HT-29 (cell line): ENCODE results near the gene ACYP2. TPM values are rescaled to one million over a fixed set of nuclear protein-coding genes. Genes with fewer than 3 reads are reported as not detected.
"Not testable (repeated sequence)": the region's sequence is repeated elsewhere in the genome, so short reads cannot be mapped to it uniquely, and the experiment has no call there.

Source experiments
- DNase-seq: peaks from one replicate; pipeline ENCODE4 v3.0.0-alpha.2; 2015; ENCODE audit warnings: low spot score
- total RNA-seq: library from RNA; depleted of rRNA; stranded (reverse); fragments of >200 nt; shearing (Covaris generic); gene quantifications from 2 replicates; pipeline ENCODE4 v1.2.3, GENCODE V29; 2014

The ACYP2 gene
- total RNA-seq, 1 experiment from 2014 or later: 8.4 TPM

DNA sequence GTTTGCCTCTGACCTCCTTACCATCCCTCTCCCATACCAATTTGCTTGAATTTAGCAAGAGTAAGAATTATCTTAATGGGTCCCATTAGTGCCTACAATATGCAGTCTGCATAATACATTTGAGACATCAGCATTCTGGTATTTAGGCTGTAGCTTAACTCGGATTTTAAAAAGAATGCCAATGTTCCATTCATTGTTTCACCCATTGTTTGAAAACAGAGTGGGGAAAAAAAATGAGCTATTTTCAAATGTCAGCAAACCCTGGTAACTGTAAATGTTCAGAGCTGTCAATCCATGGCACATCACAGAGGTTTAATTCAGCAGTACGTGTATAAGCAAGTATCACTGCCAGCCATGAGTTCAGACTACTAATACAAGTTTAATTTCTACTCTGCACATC is 202.6 kb downstream of the ACYP2 start:
- no peak for DNase-seq

GRCh38 chr2:54318821-54319220 is 203.4 kb downstream of the ACYP2 start:
- DNase-seq: no peak

DNA sequence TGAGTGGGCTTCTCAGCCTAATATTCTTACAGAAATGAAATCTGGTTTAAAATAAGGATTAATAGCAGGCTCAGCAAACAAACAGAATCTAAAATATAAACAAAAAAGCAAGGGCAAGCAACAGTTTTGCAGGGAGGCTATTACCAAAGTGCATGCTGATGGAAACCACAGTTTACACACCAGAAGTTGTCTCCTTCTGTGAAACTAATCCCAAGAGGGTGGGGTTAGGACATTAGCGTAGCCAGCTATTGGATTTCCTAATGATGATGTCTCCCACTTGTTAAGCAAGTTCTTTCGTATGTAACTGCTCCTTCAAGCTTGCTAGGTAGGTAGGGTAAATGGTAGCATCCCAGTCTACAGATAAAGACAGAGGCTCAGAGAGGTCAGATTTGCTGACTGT is 205.6 kb downstream of the ACYP2 start:
- no peak for DNase-seq

GRCh38 chr2:54324517-54324916 is 209.1 kb downstream of the ACYP2 start:
- not testable (repeated sequence) for DNase-seq

DNA sequence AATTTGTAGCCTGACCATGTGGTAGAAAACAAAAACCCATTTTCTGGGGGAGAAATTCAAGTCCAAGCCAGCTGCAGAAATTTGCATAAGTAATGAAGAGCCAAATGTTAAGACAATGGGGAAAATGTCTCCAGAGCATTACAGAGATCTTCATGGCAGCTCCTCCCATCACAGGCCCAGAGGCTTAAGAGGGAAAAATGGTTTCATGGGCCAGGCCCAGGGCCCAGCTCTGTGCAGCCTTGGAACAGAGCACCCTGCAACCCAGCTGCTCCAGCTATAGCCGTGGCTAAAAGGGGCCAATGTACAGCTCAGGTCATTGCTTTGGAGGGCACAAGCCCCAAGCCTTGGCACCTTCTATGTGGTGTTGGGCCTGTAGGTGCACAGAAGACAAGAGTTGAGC is 209.7 kb downstream of the ACYP2 start:
- no peak for DNase-seq

DNA sequence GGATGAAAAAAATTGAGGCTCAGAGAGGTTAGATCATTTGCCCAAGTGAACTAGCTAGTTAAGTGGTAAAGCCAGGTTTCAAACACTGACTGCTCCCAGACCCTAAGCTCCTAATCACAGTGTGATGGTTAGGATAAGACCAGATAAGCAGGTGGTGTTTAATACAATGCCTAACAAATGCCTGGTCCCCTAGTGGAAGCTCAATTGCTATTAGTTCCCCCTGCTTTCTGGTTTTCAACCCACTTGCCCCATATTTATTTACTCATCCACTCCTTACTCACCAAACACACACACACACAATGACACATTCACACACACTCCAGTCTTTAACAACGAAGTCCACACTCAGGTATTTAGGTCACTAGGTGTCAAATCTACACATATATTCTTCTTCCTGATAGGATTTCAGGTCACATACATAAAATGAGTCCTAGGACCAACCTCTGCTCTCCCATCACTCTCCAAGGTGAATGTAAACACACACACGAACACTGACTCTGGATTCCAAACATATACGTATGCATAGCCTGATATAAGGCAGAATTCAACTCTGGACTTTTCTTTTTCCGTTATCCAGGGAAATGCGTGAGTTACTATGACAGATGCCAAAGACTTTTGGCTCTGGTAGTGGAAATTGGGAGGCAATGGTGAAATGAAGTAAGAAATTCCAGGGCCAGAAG is 214.2 kb downstream of the ACYP2 start:
- DNase-seq: peak; percentile 32

DNA sequence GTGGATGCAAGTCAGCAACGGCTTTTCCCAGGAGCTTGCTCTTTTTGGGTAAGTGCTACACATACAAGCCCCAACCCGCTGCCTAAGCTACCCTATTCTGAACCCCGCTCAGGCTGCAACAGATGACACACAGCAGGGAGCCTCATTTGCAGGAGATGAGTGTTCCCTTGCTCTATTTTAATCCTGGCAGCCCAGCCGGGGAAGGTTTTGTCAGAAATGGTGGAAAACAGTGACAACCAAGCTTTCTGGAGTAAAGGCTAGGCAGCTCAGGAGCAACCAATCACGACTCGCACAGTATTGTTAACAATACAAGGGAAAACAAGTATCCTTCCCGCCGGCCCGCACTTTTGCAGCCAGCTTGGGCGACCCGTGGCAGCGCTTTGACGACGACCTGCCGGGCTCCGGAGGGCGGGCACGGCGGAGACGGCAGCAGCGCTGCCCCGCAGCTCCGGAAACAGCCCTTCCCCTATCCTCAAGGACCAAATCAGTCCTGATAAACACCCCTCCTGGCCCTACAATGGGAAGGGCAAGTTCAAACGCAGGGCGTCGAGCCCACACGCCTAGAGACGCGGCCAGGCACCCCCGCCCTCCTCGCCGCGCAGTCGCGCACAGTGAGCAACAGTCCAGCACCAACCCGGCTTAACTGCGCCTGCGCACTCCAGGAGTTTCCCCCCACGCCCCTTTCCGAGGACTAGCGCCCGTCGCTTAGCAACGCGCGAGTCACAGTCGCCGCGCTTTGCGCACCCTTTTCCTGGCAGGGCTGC is 214.9 kb downstream of the ACYP2 start:
- DNase-seq: peak; percentile 98

DNA sequence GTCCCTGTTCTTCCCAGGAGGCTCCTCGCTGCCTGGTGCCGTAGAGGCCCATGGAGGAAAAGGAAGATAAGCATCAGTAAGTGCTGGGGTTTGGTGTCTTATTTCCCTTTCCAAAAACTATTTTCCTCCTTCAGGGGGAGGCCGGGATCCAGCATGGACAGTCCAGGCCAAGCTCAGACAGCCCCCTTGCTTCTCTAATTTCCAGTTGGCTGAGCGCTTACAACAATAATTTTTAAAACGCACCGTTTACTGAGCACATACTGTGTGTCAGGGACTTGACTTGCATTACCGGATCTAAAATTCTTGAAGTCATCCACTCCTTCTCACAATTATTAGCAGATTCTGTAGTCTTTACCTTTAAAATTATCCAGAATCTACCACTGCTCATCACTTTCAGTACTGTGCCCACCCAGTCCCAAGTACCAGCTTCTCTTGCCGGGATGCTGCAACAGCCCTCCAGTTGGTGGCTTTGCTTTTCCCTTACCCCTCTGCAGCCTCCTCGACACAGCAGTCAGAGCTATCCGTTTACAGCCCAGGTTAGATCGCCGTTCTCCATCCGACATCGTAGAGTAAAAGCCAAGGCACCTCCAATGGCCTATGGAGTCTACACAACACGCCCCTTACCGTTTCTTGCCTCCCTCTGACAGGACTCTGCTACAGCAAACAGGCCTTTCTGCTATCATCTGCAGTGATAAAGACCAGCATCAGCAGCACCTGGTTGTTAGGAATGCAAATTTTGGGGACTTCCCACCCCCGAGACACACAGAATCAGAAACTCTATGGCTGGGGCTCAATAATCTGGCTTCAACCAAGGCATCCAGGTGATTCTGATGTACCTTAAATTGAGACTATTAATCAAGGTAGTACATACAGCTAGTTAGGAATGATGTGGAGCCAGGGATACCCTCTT is 215.8 kb downstream of the ACYP2 start:
- no peak for DNase-seq

GRCh38 chr2:54332386-54332785 is 217.0 kb downstream of the ACYP2 start:
- no peak for DNase-seq

GRCh38 chr2:54336136-54336976 is 220.9 kb downstream of the ACYP2 start:
- DNase-seq: no peak

GRCh38 chr2:54336977-54337255 is 221.5 kb downstream of the ACYP2 start:
- no peak for DNase-seq

DNA sequence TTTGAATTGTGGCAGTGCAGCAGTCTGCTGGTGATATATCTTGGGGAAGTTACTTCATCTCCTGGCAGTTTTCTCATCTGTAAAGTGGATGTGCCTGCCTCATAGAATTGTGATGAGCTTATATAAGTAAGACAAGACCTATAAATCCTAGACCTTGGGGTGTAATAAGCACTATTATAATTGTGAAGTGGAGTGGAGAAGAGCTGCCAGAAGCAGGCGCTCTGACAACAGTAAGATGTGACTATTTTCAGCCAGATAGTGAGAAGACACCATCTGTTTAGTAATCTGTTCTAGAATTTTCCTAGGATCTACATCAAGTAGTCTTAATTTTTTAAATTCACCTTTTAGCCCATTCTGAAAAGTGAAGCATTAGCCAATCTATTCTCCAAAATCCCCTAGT is 226.2 kb downstream of the ACYP2 start:
- DNase-seq: no peak

- no peak for DNase-seq
These were observed 227.2 kb downstream of the ACYP2 start for GRCh38 chr2:54342603-54343002.

GRCh38 chr2:54347622-54348021 is 232.2 kb downstream of the ACYP2 start:
- DNase-seq: no peak

DNA sequence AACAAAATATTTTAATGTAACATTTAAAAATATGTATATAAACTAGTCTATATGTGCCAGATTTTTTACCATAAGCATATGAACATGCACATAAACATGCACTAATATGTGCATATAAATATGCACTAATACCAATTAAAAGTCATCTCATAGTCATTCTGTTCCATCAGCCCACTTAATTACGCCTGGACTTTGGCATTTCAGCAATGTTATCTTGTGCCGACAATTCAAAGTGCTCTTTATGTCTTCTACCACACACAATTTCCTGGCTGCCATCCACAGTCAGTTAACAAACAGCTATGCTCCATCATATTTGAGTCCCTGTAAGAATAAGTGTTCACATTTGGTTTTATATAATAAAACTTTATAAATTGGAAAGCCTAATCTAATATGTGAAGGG is 233.2 kb downstream of the ACYP2 start:
- no peak for DNase-seq

DNA sequence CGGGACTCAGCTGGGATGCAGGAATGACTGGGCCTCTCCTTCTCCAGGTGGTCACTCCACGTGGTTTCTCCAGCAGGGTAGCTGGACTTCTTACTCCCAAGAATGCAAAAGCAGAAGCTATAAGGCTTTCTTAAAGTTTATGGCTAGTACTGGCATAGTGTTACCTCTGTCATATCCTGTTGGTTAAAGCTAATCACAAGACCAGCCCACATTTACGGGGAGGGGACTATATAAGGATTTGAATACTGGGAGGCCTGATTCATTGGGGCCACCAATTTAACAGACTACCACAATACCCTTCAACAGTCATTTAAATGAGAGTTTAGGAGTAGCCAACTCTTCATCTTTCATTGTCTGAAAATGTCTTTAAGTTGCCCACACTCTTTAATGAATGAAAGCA is 235.0 kb downstream of the ACYP2 start:
- no peak for DNase-seq

DNA sequence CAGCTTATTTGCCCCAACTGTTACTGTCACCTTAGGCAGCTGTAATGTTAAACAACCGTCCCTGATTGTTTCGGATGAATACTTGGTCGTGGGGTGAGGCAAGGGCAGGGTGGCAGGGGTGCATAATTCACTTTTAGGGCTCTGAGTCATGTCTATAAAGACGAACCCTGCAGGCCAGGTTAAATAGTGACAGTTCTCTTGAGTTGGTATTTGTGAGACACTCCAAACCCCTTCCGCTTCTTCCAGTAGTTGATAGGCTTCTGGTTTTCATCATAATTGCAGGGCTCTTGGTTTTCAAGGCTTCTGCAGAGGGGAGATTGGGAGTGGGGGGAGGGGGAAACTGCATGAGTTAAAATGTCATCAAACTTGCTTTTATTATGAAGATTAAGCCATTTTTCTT is 237.8 kb downstream of the ACYP2 start:
- DNase-seq: no peak
